CD14-positive monocyte (primary cell): Measurements from ENCODE around the gene H2AZ1. TPM values are rescaled to one million over a fixed set of nuclear protein-coding genes. Genes with fewer than 3 reads are reported as not detected.

Experiments used
- DNase-seq, 3 donors: peaks; one replicate each; pipeline ENCODE4 v3.0.0-alpha.2; 2011 to 2022
- H2AFZ ChIP-seq: 2 replicates; pipeline ENCODE4 v1.6.0; 2012; ENCODE audit warnings: mild to moderate bottlenecking, low read depth, low read length, inconsistent platforms; ENCODE audit not compliant: insufficient read depth, poor library complexity, severe bottlenecking
- H3K27ac ChIP-seq, 2 donors: 1 replicate in 1 of 2; 2 replicates in 1 of 2; pipeline ENCODE4 v1.5.1; 2012 to 2013; ENCODE audit warnings: low read length in 2 of 2, control low read depth in 1 of 2, inconsistent platforms in 1 of 2, low read depth in 1 of 2, mild to moderate bottlenecking in 1 of 2
- H3K27me3 ChIP-seq, 2 donors: one replicate each; pipeline versions ENCODE4 v1.6.0 to v1.6.1; 2011 to 2013; ENCODE audit warnings: low read length in 2 of 2; ENCODE audit not compliant: control insufficient read depth in 2 of 2, insufficient read depth in 2 of 2
- H3K36me3 ChIP-seq, 2 donors: replicated peaks in 1 of 2; 1 replicate in 1 of 2; 2 replicates in 1 of 2; pipeline versions ENCODE4 v1.5.1 to v1.6.1; 2012 to 2013; ENCODE audit warnings: low read length in 2 of 2, control low read depth in 1 of 2, inconsistent platforms in 1 of 2, mild to moderate bottlenecking in 1 of 2; ENCODE audit not compliant: insufficient read depth in 2 of 2, control insufficient read depth in 1 of 2
- H3K4me1 ChIP-seq, 2 donors: 1 replicate in 1 of 2; 2 replicates in 1 of 2; pipeline versions ENCODE4 v1.5.1 to v1.6.1; 2012 to 2013; ENCODE audit warnings: low read length in 2 of 2, control low read depth in 1 of 2, inconsistent platforms in 1 of 2, mild to moderate bottlenecking in 1 of 2, moderate library complexity in 1 of 2; ENCODE audit not compliant: insufficient read depth in 2 of 2, control insufficient read depth in 1 of 2
- H3K4me2 ChIP-seq: replicated peaks from 2 replicates; pipeline ENCODE3; 2012; ENCODE audit warnings: low read length, moderate library complexity, mild to moderate bottlenecking; ENCODE audit not compliant: poor library complexity, severe bottlenecking; ENCODE audit errors: extremely low read depth
- H3K4me3 ChIP-seq, 3 experiments: fragments of 200-600 bp in 1 of 3; sonication (generic) in 1 of 3; replicated peaks in 1 of 3; 1 replicate in 2 of 3; 2 replicates in 1 of 3; pipeline ENCODE4 v1.5.1; 2011 to 2013; ENCODE audit warnings: low read length in 3 of 3, mild to moderate bottlenecking in 3 of 3, control low read depth in 2 of 3, low read depth in 2 of 3, inconsistent platforms in 1 of 3, moderate library complexity in 1 of 3
- H3K79me2 ChIP-seq: 2 replicates; pipeline ENCODE4 v1.6.0; 2012; ENCODE audit warnings: mild to moderate bottlenecking, control low read depth, inconsistent platforms, low read length, moderate library complexity; ENCODE audit not compliant: insufficient read depth
- H3K9ac ChIP-seq: 2 replicates; pipeline ENCODE4 v1.6.0; 2017; ENCODE audit warnings: low read length, mild to moderate bottlenecking; ENCODE audit not compliant: insufficient read depth, poor library complexity, severe bottlenecking
- H3K9me3 ChIP-seq, 2 donors: replicated peaks in 1 of 2; 1 replicate in 1 of 2; 2 replicates in 1 of 2; pipeline versions ENCODE4 v1.5.1 to v1.6.1; 2012 to 2013; ENCODE audit warnings: low read length in 2 of 2, control low read depth in 1 of 2; ENCODE audit not compliant: control insufficient read depth in 1 of 2, insufficient read depth in 1 of 2
- H4K20me1 ChIP-seq: 2 replicates; pipeline ENCODE4 v1.6.0; 2012; ENCODE audit warnings: mild to moderate bottlenecking, low read length, control low read depth, moderate library complexity; ENCODE audit not compliant: insufficient read depth
- H3K27ac Mint-ChIP-seq, 7 donors: one replicate each; pipeline ENCODE4 v1.8.0; 2020; ENCODE audit warnings: mild to moderate bottlenecking in 7 of 7, mixed read lengths in 7 of 7, moderate library complexity in 6 of 7, inconsistent platforms in 2 of 7
- H3K27me3 Mint-ChIP-seq, 3 donors: one replicate each; pipeline ENCODE4 v1.8.0; 2021 to 2022; ENCODE audit warnings: low read depth in 3 of 3, mild to moderate bottlenecking in 3 of 3, mixed read lengths in 3 of 3, moderate library complexity in 3 of 3, inconsistent platforms in 1 of 3
- H3K36me3 Mint-ChIP-seq, 2 donors: one replicate each; pipeline ENCODE4 v1.8.0; 2020; ENCODE audit warnings: mixed read lengths in 2 of 2, inconsistent platforms in 1 of 2, mild to moderate bottlenecking in 1 of 2
- H3K4me1 Mint-ChIP-seq: one replicate; pipeline ENCODE4 v1.8.0; 2020; ENCODE audit warnings: mild to moderate bottlenecking, mixed read lengths
- H3K4me3 Mint-ChIP-seq, 2 donors: one replicate each; pipeline ENCODE4 v1.8.0; 2020; ENCODE audit warnings: mild to moderate bottlenecking in 2 of 2, mixed read lengths in 2 of 2, moderate library complexity in 1 of 2
- H3K9me3 Mint-ChIP-seq, 7 donors: one replicate each; pipeline ENCODE4 v1.8.0; 2020 to 2022; ENCODE audit warnings: mixed read lengths in 7 of 7, mild to moderate bottlenecking in 6 of 7, moderate library complexity in 6 of 7, inconsistent platforms in 2 of 7
- CTCF ChIP-seq: fragments of 200-600 bp; IDR thresholded peaks from one replicate; pipeline ENCODE4 v1.8.0; 2022; ENCODE audit warnings: antibody characterized with exemption, mild to moderate bottlenecking
- WGBS: methylation state at CpG from one replicate; pipeline ENCODE4 v1.1.5; 2013; ENCODE audit warnings: missing lambda C conversion rate; ENCODE audit not compliant: insufficient coverage; 5-methylcytosine and 5-hydroxymethylcytosine counted together
- intact Hi-C, 2 donors: fragments of 100-400 bp; cut with micrococcal nuclease; formaldehyde crosslinking; loops; one replicate each; pipeline versions ENCODE4 v1.15.0 to v1.15.1; 2023
- polyA plus RNA-seq, 3 donors: library from polyadenylated mRNA; depleted of rRNA in 1 of 3; unstranded in 2 of 3; stranded (reverse) in 1 of 3; fragments of 300-500 nt in 2 of 3; fragments of >200 nt in 1 of 3; fragmentation: Illumina TruSeq in 2 of 3; gene quantifications; 1 replicate in 2 of 3; 2 replicates in 1 of 3; pipeline ENCODE4 v1.2.3, GENCODE V29; 2012 to 2021

Gene H2AZ1
- polyA plus RNA-seq, 3 donors: 208 to 450 (median 416) TPM

- Mint-ChIP-seq H3K27me3 (peaks cover 3 to 16% (median 5%) of the 10 kb centered on the region in 3 donors), H3K27ac (peak overlapping the region in 1 of 7 donors; percentile 10), H3K4me3 (no peak overlapping the region), H3K9me3 (peaks cover 0 to 3% (median 3%) of the 10 kb centered on the region in 7 donors), H3K36me3 (no peaks in the 10 kb centered on the region), H3K4me1 (no peaks in the 10 kb centered on the region)
- Histone ChIP-seq H3K4me2 (no peak overlapping the region), H3K27me3 (no peaks in the 10 kb centered on the region), H3K79me2 (no peaks in the 10 kb centered on the region), H3K9ac (no peak overlapping the region), H3K4me3 (no peak overlapping the region), H3K27ac (no peak overlapping the region), H4K20me1 (no peaks in the 10 kb centered on the region), H3K9me3 (peaks cover 0 to 9% of the 10 kb centered on the region in 2 donors), H2AFZ (no peak overlapping the region), H3K36me3 (no peaks in the 10 kb centered on the region), H3K4me1 (no peaks in the 10 kb centered on the region)
- intact Hi-C loops: no loop called here
- no peak for TF ChIP-seq CTCF
- DNase-seq: no peak
- WGBS: no CpG with 5 or more reads among the region's 1 CpG
These were observed 18.3 kb upstream of the H2AZ1 start for GRCh38 chr4:99968330-99968729.

- peaks cover under 1% of the 10 kb centered on the region for H3K4me1 Mint-ChIP-seq
- WGBS: no CpG with 5 or more reads among the region's 3 CpGs
- H3K36me3 Mint-ChIP-seq: no peaks in the 10 kb centered on the region
- DNase-seq: no peak
- peaks cover 3 to 16% (median 5%) of the 10 kb centered on the region in 3 donors for H3K27me3 Mint-ChIP-seq
- H2AFZ ChIP-seq: no peak overlapping the region
- peaks cover 0 to 6% of the 10 kb centered on the region in 2 donors for H3K9me3 ChIP-seq
- no peak overlapping the region for H3K9ac ChIP-seq
- no peak overlapping the region for H3K27ac Mint-ChIP-seq
- TF ChIP-seq CTCF: no peak
- peaks cover 0 to 3% (median 0%) of the 10 kb centered on the region in 7 donors for H3K9me3 Mint-ChIP-seq
- no peaks in the 10 kb centered on the region for H4K20me1 ChIP-seq
- H3K4me3 Mint-ChIP-seq: no peak overlapping the region
- H3K79me2 ChIP-seq: no peaks in the 10 kb centered on the region
- no peaks in the 10 kb centered on the region for H3K36me3 ChIP-seq
- peaks cover 0 to 1% of the 10 kb centered on the region in 2 donors for H3K4me1 ChIP-seq
- H3K27me3 ChIP-seq: no peaks in the 10 kb centered on the region
- H3K27ac ChIP-seq: no peak overlapping the region
- intact Hi-C loops: no loop called here
- no peak overlapping the region for H3K4me2 ChIP-seq
- no peak overlapping the region for H3K4me3 ChIP-seq
These were observed 16.6 kb upstream of the H2AZ1 start for GRCh38 chr4:99966692-99967091.
